ENCODE data around the gene FAM199X. TPM values are rescaled to one million over a fixed set of nuclear protein-coding genes. Genes with fewer than 3 reads are reported as not detected.

The FAM199X gene
- total and polyA plus RNA-seq, 7 donors, result 13.8 to 21.0 (median 17.1) TPM

DNA sequence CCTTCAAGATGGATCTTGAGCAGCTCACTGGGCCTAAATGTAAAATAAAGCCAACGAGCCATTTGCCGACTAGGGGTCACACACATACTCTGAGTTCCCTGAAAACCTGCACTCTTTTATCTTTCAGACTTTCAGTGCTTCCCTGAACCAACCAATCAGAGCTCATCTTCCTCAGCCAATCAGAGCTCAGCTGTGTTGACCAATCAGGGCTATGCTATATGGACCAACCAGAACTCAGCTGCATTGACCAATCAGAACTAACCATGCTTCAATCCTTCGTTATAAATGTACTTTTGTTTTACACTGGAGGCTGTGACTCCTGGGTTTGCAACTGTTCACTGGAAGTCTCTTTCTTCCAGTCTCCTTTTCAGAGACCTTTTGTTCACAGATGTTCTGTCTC, 28.8 kb upstream of the FAM199X start:
- Histone ChIP-seq H3K9me3 (no peaks in the 10 kb centered on the region), H3K27me3 (no peaks in the 10 kb centered on the region), H3K36me3 (no peaks in the 10 kb centered on the region), H3K27ac (no peak overlapping the region), H3K4me1 (peaks cover 0 to 11% (median 7%) of the 10 kb centered on the region in 4 donors), H3K4me3 (no peak overlapping the region)
- no peak for DNase-seq
- TF ChIP-seq, protein P1, sequence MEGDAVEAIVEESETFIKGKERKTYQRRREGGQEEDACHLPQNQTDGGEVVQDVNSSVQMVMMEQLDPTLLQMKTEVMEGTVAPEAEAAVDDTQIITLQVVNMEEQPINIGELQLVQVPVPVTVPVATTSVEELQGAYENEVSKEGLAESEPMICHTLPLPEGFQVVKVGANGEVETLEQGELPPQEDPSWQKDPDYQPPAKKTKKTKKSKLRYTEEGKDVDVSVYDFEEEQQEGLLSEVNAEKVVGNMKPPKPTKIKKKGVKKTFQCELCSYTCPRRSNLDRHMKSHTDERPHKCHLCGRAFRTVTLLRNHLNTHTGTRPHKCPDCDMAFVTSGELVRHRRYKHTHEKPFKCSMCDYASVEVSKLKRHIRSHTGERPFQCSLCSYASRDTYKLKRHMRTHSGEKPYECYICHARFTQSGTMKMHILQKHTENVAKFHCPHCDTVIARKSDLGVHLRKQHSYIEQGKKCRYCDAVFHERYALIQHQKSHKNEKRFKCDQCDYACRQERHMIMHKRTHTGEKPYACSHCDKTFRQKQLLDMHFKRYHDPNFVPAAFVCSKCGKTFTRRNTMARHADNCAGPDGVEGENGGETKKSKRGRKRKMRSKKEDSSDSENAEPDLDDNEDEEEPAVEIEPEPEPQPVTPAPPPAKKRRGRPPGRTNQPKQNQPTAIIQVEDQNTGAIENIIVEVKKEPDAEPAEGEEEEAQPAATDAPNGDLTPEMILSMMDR (IDR thresholded peaks at IDR 0.05), result no peak
- TF ChIP-seq POLR2AphosphoS5 (IDR thresholded peaks at IDR 0.05) (no peak), POLR2A (IDR thresholded peaks at IDR 0.05) (no peak), EP300 (IDR thresholded peaks at IDR 0.05) (no peak)
- WGBS, 2 donors, result 90 to 98% methylated on average over 3 of the region's 3 CpGs
- intact Hi-C loops (cut with DNase I), result loop anchor here (2.0 to 5.0 kb wide), 2 partner anchors 39 to 290 kb away; no protein-coding TSS in a partner anchor

DNA sequence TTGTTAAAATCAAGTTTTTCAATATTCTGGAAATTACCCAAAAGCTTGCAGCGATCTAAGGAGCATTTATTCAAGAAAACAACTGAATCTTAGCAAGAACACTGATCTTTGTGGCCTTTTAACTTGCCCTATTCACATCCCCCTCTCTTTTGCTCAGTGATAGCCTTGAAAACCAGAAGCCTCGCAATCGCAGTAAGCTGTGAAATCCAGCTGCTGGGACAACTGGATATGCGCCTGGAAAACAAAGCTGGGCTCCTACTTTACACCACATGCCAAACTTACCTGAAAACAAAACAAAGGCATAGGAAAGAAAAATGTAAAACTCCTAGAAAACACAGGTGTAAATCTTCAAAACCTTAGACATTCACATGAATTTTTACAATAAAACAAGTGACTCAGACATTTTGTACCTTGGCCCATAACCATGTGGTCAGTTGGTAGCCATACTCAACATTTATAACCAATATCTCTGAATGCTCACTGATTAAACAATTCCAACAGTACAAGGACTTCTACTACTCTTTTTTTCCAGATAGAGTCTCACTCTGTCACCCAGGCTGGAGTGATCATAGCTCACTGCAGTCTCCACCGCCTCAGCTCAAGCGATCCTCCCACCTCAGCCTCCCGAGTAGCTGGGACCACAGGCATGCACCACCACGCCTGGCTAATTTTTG, 25.0 kb upstream of the FAM199X start:
- 95 to 97% methylated on average over 8 of the region's 8 CpGs for WGBS, 2 donors
- TF ChIP-seq EP300 (IDR thresholded peaks at IDR 0.05) (no peak), POLR2AphosphoS5 (IDR thresholded peaks at IDR 0.05) (no peak), POLR2A (IDR thresholded peaks at IDR 0.05) (no peak)
- TF ChIP-seq, protein P1 (IDR thresholded peaks at IDR 0.05), result no peak
- no peak overlapping the region for H3K4me3 ChIP-seq
- H3K36me3 ChIP-seq, result no peaks in the 10 kb centered on the region
- intact Hi-C loops (cut with DNase I), result no loop called here
- H3K27me3 ChIP-seq, result no peaks in the 10 kb centered on the region
- DNase-seq, result no peak
- H3K27ac ChIP-seq, result no peak overlapping the region
- no peaks in the 10 kb centered on the region for H3K9me3 ChIP-seq
- H3K4me1 ChIP-seq, result no peaks in the 10 kb centered on the region

DNA sequence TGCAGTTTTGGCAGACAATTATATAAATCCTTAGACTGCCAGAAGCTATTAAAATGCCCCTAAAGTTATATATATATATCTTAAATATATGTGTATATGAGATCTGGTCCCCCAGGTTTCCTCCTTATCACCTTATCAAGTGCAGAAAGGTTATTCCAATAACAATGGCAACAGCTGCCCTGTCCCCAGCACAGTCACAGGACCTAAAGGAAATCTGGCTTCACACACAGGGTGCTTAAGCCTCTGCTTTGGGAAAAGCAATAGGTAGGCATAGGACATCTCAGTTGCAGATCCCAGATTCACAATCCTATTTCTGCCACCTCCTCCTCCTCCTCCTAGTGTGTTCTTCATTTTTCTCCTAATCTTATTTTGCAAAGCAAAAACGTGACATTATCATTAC, 15.2 kb upstream of the FAM199X start:
- DNase-seq, result no peak

DNA sequence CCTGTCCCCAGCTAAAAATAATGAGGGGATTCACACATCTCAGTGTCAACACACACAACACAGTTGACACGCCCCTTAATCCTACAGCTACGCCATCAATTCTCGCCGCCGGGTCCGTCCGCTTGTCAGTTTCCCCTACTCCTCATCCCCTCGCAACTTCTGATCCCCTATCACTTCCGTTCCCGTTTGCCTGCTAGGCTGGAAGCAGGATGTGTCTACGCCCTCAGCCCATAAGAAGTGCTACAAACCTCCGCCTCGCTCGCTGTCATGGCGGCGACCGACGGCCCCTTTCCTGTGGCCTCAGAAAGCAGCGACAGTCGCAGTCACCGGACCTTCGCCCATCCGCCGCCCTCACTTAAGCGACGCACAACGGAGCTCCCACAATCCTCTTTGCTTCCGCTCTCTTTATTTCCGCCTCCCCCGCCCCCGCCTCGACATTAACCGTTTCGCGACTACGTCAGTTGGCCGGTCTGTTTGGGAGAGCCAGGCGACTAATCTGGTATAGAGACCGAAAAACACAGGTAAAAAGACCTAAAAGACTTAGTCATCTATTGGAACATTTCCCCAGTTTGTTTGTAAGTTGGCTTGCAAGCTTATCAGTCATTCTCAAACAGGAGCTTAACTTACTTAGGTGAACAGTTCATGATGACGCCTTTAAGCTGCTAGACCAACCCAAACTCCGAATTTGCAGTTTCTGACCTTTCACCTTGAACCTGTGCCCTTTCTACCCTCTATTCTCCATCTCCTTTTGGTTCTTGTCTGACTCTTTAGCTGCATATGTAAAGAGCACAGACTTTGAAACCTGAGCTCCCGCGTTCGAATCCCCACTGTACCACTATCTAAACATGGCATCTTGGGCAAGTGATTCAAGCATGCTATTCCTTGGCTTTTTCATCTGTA, 9.4 kb upstream of the FAM199X start, which contains the start of gene SLC25A53:
TSS of gene SLC25A53 (minus strand) at position 380 of the 900 bp plus-strand sequence. CDS start 51,752 bp downstream, outside the sequence.
- DNase-seq, result peak; percentile 84
- Histone ChIP-seq H3K36me3 (no peaks in the 10 kb centered on the region), H3K4me1 (peaks cover 0 to 10% (median 8%) of the 10 kb centered on the region in 4 donors), H3K9me3 (no peaks in the 10 kb centered on the region), H3K27ac (peak within 1 kb of the TSS; percentile 83 to 88 (median 86)), H3K4me3 (peak within 1 kb of the TSS; percentile 49 to 63 (median 58)), H3K27me3 (no peaks in the 10 kb centered on the region)
- no peak for TF ChIP-seq EP300 (IDR thresholded peaks at IDR 0.05)
- peak; percentile 25 to 40 for TF ChIP-seq POLR2A (IDR thresholded peaks at IDR 0.05)
- TF ChIP-seq, protein P1 (IDR thresholded peaks at IDR 0.05), result no peak
- TF ChIP-seq POLR2AphosphoS5 (IDR thresholded peaks at IDR 0.05), result peak; percentile 65 to 77 (median 72)
- intact Hi-C loops (cut with DNase I), result no loop called here
- 1% methylated on average over 44 of the region's 44 CpGs for WGBS, 2 donors

More for the DNA sequence above, 15.2 kb upstream of the FAM199X start:
- WGBS, 2 donors, result 64 to 70% methylated on average over 1 of the region's 1 CpG
- Histone ChIP-seq H3K4me1 (peaks cover 0 to 8% (median 5%) of the 10 kb centered on the region in 4 donors), H3K9me3 (no peaks in the 10 kb centered on the region), H3K27ac (no peak overlapping the region), H3K36me3 (no peaks in the 10 kb centered on the region), H3K4me3 (no peak overlapping the region), H3K27me3 (no peaks in the 10 kb centered on the region)
- intact Hi-C loops (cut with DNase I), result no loop called here
- no peak for TF ChIP-seq POLR2AphosphoS5 (IDR thresholded peaks at IDR 0.05)
- no peak for TF ChIP-seq EP300 (IDR thresholded peaks at IDR 0.05)
- TF ChIP-seq, protein P1 (IDR thresholded peaks at IDR 0.05), result no peak
- TF ChIP-seq POLR2A (IDR thresholded peaks at IDR 0.05), result no peak
